ENCODE measurements around the gene ERFL. TPM values are rescaled to one million over a fixed set of nuclear protein-coding genes. Genes with fewer than 3 reads are reported as not detected.

The ERFL gene
- total RNA-seq, 1 experiment from 2014 or later = 0.79 TPM

DNA sequence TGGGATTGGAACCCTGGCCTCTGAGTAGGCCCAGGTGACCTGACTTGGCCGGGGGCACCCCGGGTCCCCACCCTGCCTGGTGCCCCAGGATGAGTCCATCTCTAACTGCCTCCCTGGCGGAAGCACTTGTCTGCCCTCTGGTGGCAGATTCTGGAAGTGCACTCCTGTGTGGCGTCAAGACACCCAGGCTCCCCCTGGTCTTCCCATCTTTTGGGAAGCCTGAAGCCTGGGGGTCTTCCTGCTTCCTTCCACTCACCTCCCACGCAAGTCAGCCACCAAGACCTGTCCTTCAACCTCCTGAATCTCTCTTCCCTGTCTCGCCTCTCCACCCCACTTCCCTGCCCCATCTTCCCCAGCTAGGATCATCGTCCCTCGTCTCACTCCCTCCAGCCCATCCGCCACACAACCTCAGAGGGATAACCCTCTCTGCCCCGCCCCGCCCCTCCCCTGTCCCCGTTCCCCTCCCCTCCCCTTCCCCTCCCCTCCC, 23.5 kb upstream of the ERFL start:
- Histone ChIP-seq H3K27me3 (ENCODE audit: insufficient read depth, low read length) (no peaks in the 10 kb centered on the region), H3K36me3 (ENCODE audit: control insufficient read depth in 1 of 2, insufficient read depth in 2 of 2, low read length in 2 of 2) (no peaks in the 10 kb centered on the region), H3K79me2 (ENCODE audit: insufficient read depth, low read length) (no peaks in the 10 kb centered on the region), H3K27ac (ENCODE audit: low read depth, low read length) (no peak overlapping the region), H3K4me1 (ENCODE audit: control insufficient read depth in 1 of 2, insufficient read depth in 2 of 2, low read length in 2 of 2) (peaks cover 0 to 7% of the 10 kb centered on the region in 2 experiments; a peak in 1 of 4 replicates), H3K4me3 (replicated peaks in 1 of 2; ENCODE audit: low read depth in 1 of 2, low read length in 2 of 2) (no peak overlapping the region), H3K9ac (ENCODE audit: low read length) (no peak overlapping the region), H3K9me3 (ENCODE audit: control insufficient read depth in 1 of 2, insufficient read depth in 1 of 2, low read depth in 1 of 2, low read length in 2 of 2) (no peaks in the 10 kb centered on the region), H3K4me2 (ENCODE audit: low read length) (peak overlapping the region; percentile 54), H3K9me2 (ENCODE audit: insufficient read depth) (no peaks in the 10 kb centered on the region), H2AFZ (ENCODE audit: low read depth, low read length, poor library complexity, severe bottlenecking) (no peak overlapping the region), H4K20me1 (ENCODE audit: insufficient read depth) (no peaks in the 10 kb centered on the region)
- peak; percentile 59 for DNase-seq (ENCODE audit: low read depth, low spot score)
- peak; percentile 97 for ATAC-seq
- CTCF ChIA-PET = interaction anchor here (0.7 to 2.4 kb wide), 5 partner anchors 14 to 157 kb away, joined by 3 to 15 read pairs (median 3); no protein-coding TSS in a partner anchor
- RAD21 ChIA-PET (ENCODE audit: low non-redundant PET in 1 of 2, low total read pairs in 2 of 2, uncharacterized antibody in 2 of 2, unreplicated experiment in 2 of 2) = interaction anchor here in 1 of 2 experiments (1.0 to 1.2 kb wide), 2 partner anchors 65 to 79 kb away, joined by 3 read pairs; no protein-coding TSS in a partner anchor
- no TSS peak for BruUV-seq (replicated peaks)
- TF ChIP-seq ZBTB33 (IDR thresholded peaks at IDR 0.05; ENCODE audit: extremely low read depth, insufficient replicate concordance, low read length) (no peak), REST (IDR thresholded peaks at IDR 0.05; ENCODE audit: low read depth) (no peak), SRF (IDR thresholded peaks at IDR 0.05; ENCODE audit: low read depth) (no peak), JUND (IDR thresholded peaks at IDR 0.05) (no peak), RAD21 (IDR thresholded peaks at IDR 0.05; ENCODE audit: low read depth) (peak; percentile 85), FOSL1 (IDR thresholded peaks at IDR 0.05; ENCODE audit: low read depth) (no peak), ATF3 (IDR thresholded peaks at IDR 0.05) (no peak), CBX3 (IDR thresholded peaks at IDR 0.05; ENCODE audit: low read depth) (no peak), ZNF274 (IDR thresholded peaks at IDR 0.05; ENCODE audit: low read depth, low read length) (no peak), POLR2A (IDR thresholded peaks at IDR 0.05; ENCODE audit: borderline replicate concordance, extremely low read depth, insufficient read depth, insufficient read length) (no peak), SP1 (IDR thresholded peaks at IDR 0.05; ENCODE audit: low read depth) (no peak), POLR2AphosphoS5 (IDR thresholded peaks at IDR 0.05; ENCODE audit: low read depth, low read length) (no peak), TCF7L2 (IDR thresholded peaks at IDR 0.05; ENCODE audit: borderline replicate concordance, extremely low read depth, insufficient read depth, insufficient read length) (no peak), CEBPB (IDR thresholded peaks at IDR 0.05; ENCODE audit: low read depth) (no peak), EGR1 (IDR thresholded peaks at IDR 0.05; ENCODE audit: low read depth) (no peak)
- TF ChIP-seq, protein P1, sequence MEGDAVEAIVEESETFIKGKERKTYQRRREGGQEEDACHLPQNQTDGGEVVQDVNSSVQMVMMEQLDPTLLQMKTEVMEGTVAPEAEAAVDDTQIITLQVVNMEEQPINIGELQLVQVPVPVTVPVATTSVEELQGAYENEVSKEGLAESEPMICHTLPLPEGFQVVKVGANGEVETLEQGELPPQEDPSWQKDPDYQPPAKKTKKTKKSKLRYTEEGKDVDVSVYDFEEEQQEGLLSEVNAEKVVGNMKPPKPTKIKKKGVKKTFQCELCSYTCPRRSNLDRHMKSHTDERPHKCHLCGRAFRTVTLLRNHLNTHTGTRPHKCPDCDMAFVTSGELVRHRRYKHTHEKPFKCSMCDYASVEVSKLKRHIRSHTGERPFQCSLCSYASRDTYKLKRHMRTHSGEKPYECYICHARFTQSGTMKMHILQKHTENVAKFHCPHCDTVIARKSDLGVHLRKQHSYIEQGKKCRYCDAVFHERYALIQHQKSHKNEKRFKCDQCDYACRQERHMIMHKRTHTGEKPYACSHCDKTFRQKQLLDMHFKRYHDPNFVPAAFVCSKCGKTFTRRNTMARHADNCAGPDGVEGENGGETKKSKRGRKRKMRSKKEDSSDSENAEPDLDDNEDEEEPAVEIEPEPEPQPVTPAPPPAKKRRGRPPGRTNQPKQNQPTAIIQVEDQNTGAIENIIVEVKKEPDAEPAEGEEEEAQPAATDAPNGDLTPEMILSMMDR (IDR thresholded peaks at IDR 0.05 in 2 of 3, conservative IDR thresholded peaks at IDR 0.05 in 1 of 3; ENCODE audit: borderline replicate concordance in 1 of 3, insufficient read depth in 1 of 3, low read depth in 2 of 3, low read length in 2 of 3) = peak; percentile 81 to 99 (median 97)
- intact Hi-C loops (cut with micrococcal nuclease) = loop anchor here (1.0 to 10.0 kb wide), 2 partner anchors 78 to 247 kb away; partner anchors contain the start of gene CEACAM5
- POLR2A ChIA-PET = no interaction called here

Measured in HCT116 (cell line).